Epithelial cell of esophagus (primary cell): ENCODE results near the gene DLEC1.
A peak's percentile ranks its signal among the peaks of the same experiment; 100 is the strongest.

ENCODE experiments used
- DNase-seq: peaks from one replicate; pipeline ENCODE4 v3.0.0; 2010; ENCODE audit warnings: low read depth
- H3K4me3 ChIP-seq: 2 replicates; pipeline ENCODE4 v1.5.1; 2011; ENCODE audit warnings: mild to moderate bottlenecking, low read length, control low read depth
- TF ChIP-seq, protein P1 (sequence below): IDR thresholded peaks from 2 replicates; pipeline ENCODE4 v1.5.1; 2011; ENCODE audit warnings: low read depth, mild to moderate bottlenecking, low read length, control low read depth, inconsistent platforms; ENCODE audit not compliant: insufficient read depth; ENCODE audit errors: missing control alignments

Gene DLEC1

DNA sequence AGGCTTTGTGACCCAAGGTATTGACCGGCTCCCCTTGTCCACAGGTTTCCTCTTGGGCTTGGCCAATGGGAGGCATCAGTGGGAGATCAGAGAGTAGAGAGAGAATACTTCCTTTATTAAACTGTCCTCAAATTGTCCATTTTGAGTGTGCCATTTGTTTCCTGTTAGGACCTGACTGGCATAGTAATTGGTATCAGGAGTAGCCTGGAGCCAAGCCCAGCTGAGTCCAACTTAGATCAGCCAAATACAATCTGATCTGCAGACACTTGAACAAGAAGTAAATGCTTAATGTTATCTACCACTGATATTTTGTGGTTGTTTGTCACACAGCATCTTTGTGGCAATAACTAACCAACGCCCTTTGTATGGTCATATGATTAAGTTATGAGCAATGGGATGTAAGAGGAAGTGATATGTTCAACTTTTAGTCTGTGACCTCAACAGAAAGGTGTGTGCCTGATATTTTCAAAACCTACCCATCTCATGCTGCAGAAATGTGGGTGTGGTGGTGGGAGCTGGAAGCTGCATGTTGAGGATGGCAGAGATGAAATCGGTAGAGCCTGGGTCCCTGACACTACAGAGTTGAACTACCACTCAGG is 112.8 kb downstream of the DLEC1 start:
- TF ChIP-seq, protein P1, sequence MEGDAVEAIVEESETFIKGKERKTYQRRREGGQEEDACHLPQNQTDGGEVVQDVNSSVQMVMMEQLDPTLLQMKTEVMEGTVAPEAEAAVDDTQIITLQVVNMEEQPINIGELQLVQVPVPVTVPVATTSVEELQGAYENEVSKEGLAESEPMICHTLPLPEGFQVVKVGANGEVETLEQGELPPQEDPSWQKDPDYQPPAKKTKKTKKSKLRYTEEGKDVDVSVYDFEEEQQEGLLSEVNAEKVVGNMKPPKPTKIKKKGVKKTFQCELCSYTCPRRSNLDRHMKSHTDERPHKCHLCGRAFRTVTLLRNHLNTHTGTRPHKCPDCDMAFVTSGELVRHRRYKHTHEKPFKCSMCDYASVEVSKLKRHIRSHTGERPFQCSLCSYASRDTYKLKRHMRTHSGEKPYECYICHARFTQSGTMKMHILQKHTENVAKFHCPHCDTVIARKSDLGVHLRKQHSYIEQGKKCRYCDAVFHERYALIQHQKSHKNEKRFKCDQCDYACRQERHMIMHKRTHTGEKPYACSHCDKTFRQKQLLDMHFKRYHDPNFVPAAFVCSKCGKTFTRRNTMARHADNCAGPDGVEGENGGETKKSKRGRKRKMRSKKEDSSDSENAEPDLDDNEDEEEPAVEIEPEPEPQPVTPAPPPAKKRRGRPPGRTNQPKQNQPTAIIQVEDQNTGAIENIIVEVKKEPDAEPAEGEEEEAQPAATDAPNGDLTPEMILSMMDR: no peak
- peak; percentile 98 for DNase-seq

GRCh38 chr3:38152609-38153008 is 113.6 kb downstream of the DLEC1 start:
- TF ChIP-seq, protein P1: no peak
- no peak overlapping the region for H3K4me3 ChIP-seq
- DNase-seq: no peak

More for the DNA sequence above, 112.8 kb downstream of the DLEC1 start:
- no peak overlapping the region for H3K4me3 ChIP-seq

DNA sequence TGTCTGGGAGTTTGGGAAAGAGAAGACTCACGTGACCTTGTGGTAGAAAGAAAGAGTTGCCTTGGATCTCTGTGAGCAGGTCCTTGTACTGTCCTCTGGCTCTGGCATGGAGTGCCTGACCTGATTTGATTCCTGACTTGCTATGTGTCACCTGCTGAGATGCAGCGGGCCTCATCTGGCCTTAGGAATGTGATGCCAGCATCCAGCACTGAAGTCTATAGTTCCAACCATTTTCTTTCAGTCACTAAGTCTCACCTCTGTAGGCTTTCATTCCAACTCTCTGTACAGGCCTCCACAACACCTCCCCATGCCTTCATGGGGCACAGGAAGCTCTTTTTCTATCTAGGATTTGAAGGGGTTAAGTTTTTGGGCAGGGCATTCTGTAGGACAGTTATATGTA is 114.2 kb downstream of the DLEC1 start:
- TF ChIP-seq, protein P1: no peak
- DNase-seq: no peak
- H3K4me3 ChIP-seq: no peak overlapping the region

DNA sequence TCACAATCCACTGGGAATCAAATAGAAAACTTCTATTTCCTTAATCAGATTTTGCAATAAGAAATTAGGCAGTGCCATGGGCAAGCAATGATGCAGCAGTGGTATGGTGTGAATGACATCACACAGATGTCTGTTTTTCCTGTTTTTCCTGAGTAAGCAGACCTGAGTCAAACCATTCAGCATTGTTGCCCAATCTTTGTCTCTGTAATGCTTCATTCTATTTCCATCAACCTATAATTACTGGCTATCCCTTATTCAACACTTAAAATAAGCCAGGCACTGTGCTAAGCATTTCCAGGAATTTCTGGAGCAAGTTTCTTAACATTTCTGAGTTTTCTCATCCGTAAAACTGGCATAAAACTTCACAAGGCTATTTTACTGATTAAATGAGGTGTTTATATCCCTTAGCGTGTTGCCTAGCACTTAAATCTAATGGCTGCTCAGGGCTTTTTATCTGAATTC is 115.1 kb downstream of the DLEC1 start:
- TF ChIP-seq, protein P1: no peak
- peak; percentile 98 for DNase-seq
- no peak overlapping the region for H3K4me3 ChIP-seq

DNA sequence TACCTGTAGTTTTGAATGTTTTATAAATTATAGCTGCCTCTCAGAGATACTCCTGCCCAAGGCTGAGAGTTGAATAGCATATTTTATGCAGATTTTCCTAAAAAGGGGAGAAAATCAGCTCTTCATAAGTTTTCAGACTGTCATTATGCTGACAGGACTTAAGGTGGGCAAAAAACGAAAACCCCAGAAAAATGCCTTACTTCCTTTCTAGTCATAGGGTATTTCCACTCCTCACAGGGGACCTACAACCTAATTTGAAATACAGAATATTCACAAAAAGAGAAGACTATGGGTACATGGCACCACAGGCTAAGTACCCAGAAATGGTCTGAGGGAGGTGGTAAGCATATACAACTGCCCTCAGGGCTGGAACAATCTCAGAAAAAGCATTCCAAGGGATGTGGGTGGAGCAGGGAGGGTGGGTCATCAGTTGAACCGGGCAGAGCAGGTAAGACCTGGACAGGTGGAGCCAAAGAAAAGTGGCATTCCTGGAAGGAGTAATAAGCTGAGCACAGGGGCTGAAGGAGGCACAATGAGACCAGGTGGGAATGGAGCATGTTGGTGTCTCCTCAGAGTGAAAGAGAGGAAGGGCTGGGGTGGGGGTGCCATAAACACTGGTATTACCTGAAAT is 115.7 kb downstream of the DLEC1 start:
- peak; percentile 90 for DNase-seq
- H3K4me3 ChIP-seq: no peak overlapping the region
- TF ChIP-seq, protein P1: no peak

DNA sequence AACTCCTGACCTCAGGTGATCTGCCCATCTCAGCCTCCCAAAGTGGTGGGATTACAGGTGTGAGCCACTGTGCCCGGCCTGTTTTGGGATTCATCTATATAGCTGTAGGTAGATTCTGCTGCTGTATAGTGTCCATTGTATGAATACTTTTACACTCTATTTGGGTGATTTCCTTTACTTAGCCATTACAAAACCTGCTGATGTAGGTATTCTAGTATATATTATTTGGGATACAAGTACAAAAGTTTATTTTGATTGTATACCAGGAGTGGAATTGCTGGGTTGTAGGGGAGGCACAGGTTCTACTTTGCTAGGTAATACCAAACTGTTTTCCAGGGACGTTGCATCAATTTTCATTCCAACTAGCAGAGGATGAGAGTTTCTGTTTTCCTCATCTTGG is 116.8 kb downstream of the DLEC1 start:
- TF ChIP-seq, protein P1: no peak
- H3K4me3 ChIP-seq: no peak overlapping the region
- DNase-seq: no peak

DNA sequence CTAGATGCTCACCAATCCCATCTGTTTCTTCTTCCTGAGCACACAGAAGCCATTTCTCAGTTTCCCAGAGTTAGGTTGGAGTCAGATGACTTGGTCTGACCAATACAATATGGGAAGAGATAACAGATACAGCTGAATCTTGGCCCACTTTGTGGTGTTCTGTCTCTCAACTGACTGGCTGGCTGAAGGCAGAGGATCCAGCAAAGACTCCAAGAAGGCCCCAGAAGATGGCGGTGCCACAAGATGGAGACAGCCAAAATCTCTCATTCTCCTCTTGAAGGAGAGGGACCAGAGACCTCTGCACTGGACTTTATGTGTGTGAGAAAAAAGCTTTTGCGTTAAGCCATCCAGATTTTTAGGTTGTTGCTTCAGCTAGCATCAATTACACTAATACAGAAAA is 118.1 kb downstream of the DLEC1 start:
- TF ChIP-seq, protein P1: no peak
- no peak for DNase-seq
- H3K4me3 ChIP-seq: no peak overlapping the region
